NCI-H524 (cell line): ENCODE data around the gene NEK6.
A peak's percentile ranks its signal among the peaks of the same experiment; 100 is the strongest.

ENCODE experiments used
- DNase-seq, 2 experiments: peaks; one replicate each; lab custom pipeline; 2025; lab: John Stamatoyannopoulos, UW

Gene NEK6

GRCh38 chr9:124257844-124258606 lies at the start of gene NEK6:
Gene NEK6 (plus strand): TSS chr9:124257949. CDS start chr9:124301965, 44,016 bp downstream.
- DNase-seq = peak in 1 of 2 experiments; percentile 46

- DNase-seq = no peak
These were observed 49.2 kb upstream of the NEK6 start for GRCh38 chr9:124208571-124208970.

GRCh38 chr9:124209279-124209678 lies 48.5 kb upstream of the NEK6 start:
- no peak for DNase-seq

GRCh38 chr9:124209774-124210173 lies 48.0 kb upstream of the NEK6 start:
- no peak for DNase-seq

GRCh38 chr9:124210697-124211096 lies 47.1 kb upstream of the NEK6 start:
- no peak for DNase-seq

GRCh38 chr9:124212381-124213050 lies 45.2 kb upstream of the NEK6 start:
- DNase-seq = no peak

GRCh38 chr9:124213396-124213795 lies 44.4 kb upstream of the NEK6 start:
- no peak for DNase-seq

- no peak for DNase-seq
These were observed 43.6 kb upstream of the NEK6 start for GRCh38 chr9:124214116-124214515.

- DNase-seq = peak in 1 of 2 experiments; percentile 23
These were observed 43.0 kb upstream of the NEK6 start for GRCh38 chr9:124214596-124215367.

GRCh38 chr9:124215368-124215910 lies 42.3 kb upstream of the NEK6 start:
- DNase-seq = no peak

- no peak for DNase-seq
These were observed 41.8 kb upstream of the NEK6 start for GRCh38 chr9:124215956-124216355.

GRCh38 chr9:124216474-124217176 lies 41.1 kb upstream of the NEK6 start:
- no peak for DNase-seq

- no peak for DNase-seq
These were observed 39.8 kb upstream of the NEK6 start for GRCh38 chr9:124217836-124218437.

- no peak for DNase-seq
These were observed 39.2 kb upstream of the NEK6 start for GRCh38 chr9:124218438-124218982.

GRCh38 chr9:124218987-124219461 lies 38.7 kb upstream of the NEK6 start:
- DNase-seq = no peak

GRCh38 chr9:124220946-124221451 lies 36.8 kb upstream of the NEK6 start:
- DNase-seq = peak in 1 of 2 experiments; percentile 42

- DNase-seq = no peak
These were observed 36.1 kb upstream of the NEK6 start for GRCh38 chr9:124221676-124222075.

GRCh38 chr9:124222109-124222508 lies 35.6 kb upstream of the NEK6 start:
- DNase-seq = no peak

GRCh38 chr9:124222918-124223720 lies 34.6 kb upstream of the NEK6 start:
- DNase-seq = peak in 1 of 2 experiments; percentile 28

- no peak for DNase-seq
These were observed 31.8 kb upstream of the NEK6 start for GRCh38 chr9:124225945-124226344.
